NCI-H226 (cell line): ENCODE data around the gene PPP4R4.

ENCODE experiments used
- DNase-seq: peaks from one replicate; pipeline ENCODE4 v3.0.0-alpha.2; 2015

PPP4R4 gene

DNA sequence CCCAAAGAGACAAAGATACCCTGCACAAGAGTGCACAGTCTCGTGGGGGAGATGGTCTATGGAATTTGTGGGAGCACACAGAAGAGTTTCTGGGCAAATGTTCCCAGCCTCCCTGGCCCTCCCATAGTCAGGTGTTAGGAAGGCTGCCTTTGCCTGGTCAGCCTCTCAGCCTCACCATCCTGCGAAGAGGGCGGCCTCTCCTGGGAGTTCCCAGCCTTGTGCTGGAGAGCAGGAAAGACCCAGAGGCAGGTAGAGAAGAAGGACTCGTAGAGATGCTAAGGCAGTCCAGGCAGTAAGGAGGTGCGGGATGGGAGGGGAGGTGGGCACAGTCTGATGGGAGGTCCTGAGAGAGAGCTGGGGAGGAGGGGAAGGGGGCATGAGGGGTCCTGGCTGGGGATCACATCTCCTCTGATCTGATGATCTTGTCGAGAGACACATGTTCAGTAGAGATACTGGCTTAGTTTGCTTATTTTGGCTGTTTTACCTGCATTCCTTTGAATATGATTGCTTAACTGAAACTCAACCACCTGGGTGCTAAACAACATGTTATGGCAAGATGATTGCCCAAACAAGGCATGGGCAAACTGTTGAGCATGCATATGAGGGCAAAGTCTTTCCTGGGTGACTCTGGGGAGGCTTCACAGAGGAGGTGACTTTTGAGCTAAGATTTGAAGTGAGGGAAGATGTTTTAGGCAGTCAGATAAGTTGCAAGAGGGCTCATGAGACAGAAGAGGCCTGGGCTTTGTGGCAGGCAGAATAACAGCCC, 138.5 kb downstream of the PPP4R4 start:
- no peak for DNase-seq

DNA sequence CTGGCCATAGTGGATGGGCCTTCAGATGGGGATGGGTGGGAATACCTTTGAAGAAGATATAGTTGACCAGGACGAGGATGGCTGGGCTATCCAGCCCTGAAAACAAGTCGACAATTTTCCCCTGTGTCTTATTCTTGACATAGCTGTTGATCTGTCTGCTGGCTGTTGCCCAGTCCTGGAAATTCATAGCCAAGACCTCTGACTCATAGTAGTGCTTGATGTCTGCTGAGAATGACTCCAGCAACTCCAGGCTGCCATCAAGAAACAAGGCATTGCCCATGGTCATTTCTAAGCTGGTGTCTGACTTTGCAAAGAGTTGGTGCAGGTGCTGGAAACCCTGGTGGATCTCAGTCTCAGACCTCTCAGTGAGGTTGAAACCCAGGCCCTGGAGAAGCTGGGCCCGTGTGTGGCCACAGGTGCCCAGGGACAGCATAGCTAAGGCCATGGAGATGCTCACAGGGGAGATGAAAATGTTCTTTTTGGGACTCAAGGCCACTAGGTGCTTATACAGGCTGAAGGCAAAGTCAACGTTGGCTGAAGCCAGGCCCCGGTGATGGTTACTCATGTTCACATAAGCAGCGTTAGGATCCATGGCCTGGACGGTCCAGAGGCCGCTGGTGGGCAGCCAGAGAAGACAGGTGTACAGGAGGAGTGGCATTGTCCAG, 140.0 kb downstream of the PPP4R4 start:
- no peak for DNase-seq

DNA sequence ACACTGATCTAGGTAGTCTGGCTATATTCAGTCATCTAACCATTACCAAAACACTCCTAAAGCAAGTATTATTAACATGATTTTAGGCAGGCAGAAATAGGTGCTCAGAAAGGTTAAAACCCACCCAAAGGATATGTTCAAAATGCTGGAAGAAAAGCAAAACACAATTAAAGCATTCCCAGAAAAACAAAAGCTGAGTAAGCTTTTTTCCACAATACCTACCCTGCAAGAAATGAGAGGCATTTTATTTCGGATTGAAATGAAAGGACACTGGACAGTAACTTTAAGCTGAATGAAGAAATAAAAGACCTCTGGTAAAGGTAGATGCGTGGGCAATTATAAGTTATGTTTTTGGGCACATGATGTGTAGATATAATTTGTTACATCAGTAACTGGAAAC, 140.8 kb downstream of the PPP4R4 start:
- no peak for DNase-seq

DNA sequence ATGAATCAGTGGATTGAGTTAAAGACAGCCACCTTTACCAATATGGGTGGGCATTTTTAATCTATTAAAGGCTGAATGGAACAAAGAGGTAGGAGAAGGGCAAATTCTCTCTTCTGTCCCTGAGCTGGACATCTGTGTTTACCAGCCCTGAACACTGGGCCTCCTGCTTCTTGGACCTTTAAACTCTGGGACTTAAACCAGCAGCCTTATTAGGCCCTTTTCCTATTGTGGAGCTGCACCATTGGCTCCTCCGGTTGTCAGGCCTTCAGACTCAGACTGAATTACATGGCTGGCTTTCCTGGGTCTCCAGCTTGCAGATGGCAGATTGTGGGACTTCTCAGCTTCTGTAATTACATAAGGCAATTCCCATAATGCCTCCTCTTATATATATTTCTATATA, 142.6 kb downstream of the PPP4R4 start:
- DNase-seq: no peak

DNA sequence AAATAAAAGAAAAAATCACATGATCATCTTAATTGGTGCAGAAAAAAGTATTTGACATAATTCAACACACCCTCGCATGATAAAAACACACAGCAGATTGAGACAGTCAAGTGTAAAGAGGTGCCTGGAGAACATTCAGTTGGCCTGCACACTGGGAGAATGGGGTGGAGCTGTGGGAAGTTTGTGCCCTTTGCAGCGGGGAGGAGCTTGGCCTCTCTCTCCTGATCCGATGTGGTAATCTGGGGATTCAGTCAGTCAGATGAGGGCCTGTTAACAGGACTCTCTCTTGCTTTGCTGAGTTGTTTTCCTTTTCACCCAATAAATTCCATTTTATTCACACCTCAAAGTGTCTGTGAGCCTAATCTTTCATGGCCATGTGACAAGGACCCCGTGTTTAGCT, 143.1 kb downstream of the PPP4R4 start:
- DNase-seq: no peak

DNA sequence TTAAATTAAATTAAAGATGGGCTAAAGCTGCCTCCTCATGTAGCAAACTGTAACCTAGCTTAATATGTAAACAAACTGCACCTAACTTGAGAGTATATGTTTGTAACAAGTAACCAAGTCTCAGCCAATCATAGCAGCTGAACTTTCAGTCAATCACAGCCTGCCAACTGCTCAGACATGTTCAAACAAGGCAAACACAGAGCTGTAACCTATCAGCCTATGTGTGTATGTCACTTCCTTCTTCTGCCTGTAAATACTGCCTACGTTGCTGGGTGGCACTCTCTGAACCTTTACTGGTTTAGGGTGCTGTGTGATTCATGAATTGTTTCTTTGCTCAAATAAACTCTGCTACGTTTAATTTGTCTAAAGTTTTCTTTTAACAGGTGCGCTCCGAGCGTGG, 146.1 kb downstream of the PPP4R4 start:
- no peak for DNase-seq

DNA sequence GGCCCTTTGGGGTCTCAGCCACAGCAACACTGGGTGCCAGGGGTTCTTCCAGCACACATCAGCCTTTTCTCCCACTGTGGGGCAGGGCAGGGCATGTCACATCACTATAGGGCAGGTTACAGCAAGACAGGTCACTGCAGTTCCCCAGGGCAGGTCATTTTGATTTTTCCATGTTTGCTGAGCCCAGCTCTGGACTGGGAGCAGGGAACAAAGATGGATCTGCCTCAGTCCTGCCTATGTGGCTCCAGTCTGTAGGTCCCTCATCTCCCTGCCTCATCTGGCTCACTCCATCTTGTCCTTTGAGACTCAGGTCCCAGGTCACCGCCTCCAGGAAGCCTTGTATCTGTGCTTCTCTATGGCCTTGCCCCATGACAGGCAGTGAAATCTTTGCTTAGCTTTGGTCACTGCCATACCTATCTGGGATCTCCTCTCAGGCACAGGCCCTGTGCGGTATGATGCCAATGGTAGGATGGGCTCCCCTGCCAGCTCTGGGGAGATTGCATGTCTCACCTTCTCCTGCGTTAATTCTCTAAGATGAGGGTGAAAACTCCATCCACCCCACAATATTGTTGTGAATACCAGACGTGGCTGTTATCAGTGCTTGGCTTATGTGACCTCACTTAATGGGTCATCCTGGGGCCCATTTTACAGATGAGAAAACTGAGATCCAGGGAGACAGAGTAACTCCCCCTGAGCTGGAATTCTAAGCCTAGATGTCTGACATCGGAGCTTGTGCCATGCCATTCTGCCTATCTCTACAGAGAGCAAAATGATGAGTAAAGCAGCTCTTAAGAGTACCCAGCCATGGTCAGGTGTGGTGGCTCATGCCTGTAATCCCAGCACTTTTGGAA, 147.5 kb downstream of the PPP4R4 start:
- DNase-seq: no peak

DNA sequence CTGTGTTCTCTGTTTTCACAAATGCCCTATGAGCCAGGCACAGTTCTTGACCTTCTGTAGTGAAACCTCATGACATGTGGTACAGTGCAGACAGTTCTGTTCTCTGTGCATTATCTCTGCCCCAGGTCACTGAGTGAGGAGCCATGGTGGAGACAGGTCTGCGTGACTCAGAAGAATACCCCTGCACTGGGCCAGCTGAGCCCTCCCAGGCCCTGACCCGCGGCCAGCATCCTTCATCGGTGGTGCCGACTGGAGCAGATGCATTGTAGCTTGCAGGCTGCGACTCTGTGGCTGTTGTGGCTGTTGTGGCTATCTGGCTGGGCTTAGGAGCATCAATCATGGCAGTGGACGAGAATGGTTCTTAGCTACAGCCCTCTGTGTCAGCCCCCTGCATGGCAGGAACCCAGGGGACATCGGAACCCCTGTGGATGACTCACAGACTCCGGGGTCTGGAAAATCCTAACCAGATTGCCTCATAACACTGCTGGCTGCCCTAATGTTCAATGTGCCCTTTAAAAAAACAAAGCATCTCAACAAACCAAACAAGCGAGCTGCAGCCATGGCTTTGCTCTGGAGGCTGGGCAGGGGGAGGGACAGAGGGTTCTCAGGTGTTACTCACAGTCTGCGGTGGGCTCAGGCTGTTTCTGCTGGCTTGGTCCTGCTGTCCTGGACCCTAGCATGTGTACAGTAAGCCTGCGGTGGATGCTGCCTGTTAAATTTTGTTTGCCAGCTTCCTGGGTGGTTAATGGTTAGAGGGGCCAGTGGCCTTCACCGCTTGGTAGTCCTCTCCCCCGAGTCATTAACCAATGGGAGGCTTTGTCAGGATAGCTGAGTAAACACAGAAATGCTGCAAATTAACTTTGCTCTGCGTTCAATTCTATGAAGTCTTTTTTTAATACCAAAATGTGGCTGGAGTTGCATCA, 148.8 kb downstream of the PPP4R4 start, which contains the start of gene SERPINA6:
TSS of gene SERPINA6 (minus strand) at position 689 of the 923 bp plus-strand sequence. CDS start 8,688 bp downstream, outside the sequence.
- DNase-seq: no peak

DNA sequence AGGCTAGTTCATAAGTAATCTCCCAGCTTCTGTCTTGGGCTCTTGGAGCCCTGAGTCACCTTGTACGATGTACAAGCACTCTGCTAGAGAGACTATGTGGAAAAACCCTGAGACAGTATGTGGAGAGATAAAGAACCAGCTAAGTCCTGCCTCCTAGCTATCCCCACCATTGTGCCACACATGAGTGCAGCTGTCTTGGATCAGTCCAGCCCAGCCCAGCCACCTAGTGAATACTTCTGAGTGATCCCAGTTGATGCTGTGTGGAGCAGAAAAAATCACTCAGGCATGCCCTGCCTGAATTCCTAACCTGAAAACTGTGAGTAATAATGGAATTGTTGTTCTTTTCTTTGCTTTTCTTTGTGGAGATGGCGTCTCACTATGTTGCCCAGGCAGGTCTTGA, 154.1 kb downstream of the PPP4R4 start:
- no peak for DNase-seq
